CD4-positive, alpha-beta T cell treated with Interleukin-2 at 100 ng/mL for 4 hours (primary cell): Measurements from ENCODE around the gene USP49.
"Not testable (repeated sequence)": the region's sequence is repeated elsewhere in the genome, so short reads cannot be mapped to it uniquely, and the experiment has no call there.

Source experiments
- DNase-seq: peaks from one replicate; pipeline ENCODE4 v3.0.0-alpha.2; 2020; ENCODE audit warnings: low spot score

USP49 gene

DNA sequence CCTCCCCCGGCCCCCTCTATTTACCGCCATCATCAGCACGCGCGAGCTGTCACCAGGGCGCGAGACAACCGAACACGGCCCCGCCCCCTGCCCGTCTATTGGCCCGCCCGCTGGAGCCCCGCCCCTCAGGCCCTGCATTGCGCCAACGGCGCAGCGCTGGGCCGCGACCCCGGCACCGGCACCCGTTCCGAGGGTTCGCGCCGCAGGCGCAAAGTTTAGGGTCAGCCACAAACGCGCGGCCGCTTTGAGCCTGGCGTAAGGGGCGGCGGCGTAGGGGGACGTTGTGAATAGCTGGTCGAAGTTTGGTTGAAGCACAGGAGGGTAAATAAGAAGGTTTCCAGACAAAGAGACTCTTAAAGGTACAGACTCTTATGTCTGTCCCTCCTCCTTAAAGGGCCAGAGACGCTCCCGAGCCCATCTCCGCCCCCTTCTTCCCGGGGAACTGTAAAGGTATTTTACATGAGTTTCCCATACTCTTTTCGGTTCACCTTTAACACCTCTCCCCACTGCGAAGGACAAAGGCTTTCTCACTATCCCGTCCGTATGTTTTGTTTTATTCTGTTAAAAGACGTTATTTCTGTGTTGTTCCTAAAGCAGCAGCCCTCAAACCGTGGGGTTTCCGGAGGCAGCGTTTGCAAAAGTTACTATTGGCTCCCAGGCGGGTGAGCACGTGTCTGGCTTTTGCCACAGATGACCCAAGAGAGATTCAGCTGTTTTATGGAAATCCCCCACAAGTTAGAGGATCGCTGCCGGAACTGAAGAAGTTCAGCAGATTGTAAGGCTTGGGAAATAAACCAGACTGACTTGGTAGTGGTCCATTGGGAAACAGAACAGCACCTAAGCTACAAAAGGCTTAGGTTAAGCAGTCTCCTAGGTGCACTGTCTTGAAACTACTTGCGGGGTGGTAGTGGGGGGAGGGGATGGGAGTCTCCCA, at the start of gene USP49:
USP49 (minus strand) TSS at position 76 of the 934 bp plus-strand sequence. CDS start 88,392 bp downstream, outside the sequence.
- DNase-seq: peak; percentile 82

DNA sequence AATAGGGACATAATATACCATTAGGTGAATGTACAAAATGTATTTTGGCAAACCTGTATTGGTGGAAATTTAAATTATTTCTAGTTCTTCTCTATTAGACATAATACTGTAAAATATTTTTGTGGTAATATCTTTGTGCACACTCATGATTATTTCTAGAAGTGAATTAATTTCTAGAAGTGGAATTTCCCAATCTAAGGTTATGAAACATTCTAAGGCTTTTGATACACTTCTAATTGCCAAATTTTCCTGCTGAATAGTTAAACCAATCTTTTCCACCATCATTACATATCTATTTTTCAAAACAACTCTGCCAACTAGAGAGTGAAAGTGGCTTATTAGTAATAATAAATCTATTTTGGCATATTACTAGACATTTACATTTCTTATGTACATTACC, 48.3 kb upstream of the USP49 start:
- DNase-seq: no peak

- DNase-seq: not testable (repeated sequence)
Observed at GRCh38 chr6:41942882-41943281, 47.7 kb upstream of the USP49 start.

GRCh38 chr6:41942067-41942851, 47.1 kb upstream of the USP49 start:
- peak; percentile 49 for DNase-seq

DNA sequence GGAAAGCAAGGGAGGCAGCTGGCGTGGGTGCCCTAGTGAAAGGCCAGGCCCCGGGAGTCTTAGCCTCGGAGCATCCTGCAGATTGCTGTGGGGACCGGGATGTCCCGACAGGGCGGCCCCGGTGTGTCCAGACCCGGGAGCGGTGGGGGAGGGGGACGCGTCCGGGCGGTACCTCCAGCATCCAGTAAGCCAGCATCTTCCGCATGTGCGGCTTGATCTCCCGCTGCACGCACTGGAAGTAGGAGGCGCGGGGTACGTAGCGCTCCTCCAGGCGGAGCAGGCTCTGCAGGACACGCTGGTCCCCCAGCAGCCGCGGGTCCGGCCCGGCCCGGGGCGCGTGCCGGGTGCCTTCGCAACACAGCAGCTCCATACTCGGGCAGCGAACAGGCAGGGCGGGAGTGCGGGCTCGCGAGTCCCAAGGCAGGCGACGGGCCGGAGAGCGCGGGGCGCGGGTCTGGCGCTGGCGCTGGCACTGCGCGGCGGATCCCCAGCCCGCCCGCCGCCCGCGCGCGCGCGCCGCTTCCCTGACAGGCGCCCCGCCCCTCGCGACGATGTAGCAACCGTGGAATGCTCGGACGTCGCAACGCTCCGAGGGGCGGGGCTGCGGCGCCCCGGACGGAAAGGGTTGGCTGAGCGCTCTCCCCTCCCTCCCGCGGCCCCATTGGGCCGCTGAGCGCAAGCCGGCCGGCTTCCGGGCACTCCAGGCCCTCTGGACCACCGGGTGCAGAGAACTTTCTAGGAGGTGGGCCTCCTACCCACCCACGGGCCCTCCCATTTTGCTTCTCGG, 46.3 kb upstream of the USP49 start, which contains the start of gene CCND3:
CCND3 (minus strand) TSS at position 529 of the 787 bp plus-strand sequence; CDS start at position 370, 159 bp downstream.
- peak; percentile 84 for DNase-seq

DNA sequence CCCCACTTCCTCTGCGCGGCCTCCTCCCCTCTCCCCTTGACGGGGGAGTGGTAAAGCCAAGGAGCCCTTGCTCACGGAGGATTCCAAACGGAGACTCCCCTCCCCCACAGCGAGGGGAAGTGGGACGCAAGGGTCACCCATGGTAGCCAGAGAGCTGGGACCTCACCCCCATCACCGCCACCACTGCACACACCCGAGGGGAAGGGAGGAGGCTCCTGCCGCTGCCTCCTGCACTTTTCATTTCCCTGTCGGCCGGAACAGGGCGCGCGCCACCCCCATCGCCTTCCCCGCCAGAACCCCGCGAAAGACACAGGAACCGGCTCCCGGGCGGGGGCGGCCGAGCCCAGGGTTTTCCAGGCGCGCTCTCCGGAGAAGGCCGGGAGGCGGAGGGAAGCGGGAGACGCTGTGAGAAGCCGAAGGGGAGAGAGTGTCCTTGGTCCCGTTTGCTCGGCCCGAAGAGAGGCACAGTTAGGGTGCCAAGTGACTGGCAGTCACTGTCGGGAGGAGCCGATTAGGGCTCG, 45.6 kb upstream of the USP49 start:
- DNase-seq: peak; percentile 43

DNA sequence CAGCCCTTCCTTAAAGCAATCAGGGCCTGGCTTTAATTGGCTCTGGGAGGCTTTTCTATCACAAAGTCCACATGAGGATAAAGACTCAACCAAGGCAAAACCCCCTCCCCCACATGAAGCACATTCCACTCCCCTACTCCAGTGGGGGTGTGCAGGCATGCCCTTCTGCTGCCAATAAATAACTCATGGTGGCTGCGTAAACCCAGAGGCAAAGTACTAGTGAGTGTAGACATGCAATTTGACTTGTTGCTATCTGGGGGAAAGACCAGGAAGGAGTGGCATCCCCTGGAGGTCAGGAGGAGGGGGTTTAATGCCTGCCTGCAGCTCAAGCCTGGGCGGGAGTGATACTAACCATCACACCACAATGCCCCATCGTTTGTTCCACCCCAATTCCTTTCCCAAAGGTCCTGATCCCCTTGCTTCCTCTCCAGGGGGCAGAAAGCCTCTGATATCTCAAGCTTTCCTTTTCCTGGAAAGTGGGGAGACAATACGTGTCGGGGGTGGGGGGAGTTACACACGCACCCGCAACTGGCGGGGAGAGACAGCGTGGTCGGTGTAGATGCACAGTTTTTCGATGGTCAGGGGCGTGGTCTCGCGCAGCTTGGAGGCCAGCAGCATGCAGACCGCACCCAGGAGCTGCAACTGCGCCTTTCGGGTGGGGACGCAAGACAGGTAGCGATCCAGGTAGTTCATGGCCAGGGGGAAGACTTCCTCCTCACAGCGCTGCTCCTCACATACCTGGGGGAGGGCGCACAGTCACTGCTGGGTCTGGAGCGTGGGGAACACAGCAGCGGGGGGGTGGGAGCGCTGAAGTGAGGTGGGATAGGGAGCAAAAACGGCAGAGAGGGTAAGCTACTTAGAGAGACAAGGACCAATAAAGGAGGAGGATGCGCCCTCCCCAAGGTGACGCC, 44.9 kb upstream of the USP49 start:
- no peak for DNase-seq

- DNase-seq: no peak
Observed at GRCh38 chr6:41939176-41939847, 44.1 kb upstream of the USP49 start.

- no peak for DNase-seq
Observed at GRCh38 chr6:41938590-41939175, 43.5 kb upstream of the USP49 start.

DNA sequence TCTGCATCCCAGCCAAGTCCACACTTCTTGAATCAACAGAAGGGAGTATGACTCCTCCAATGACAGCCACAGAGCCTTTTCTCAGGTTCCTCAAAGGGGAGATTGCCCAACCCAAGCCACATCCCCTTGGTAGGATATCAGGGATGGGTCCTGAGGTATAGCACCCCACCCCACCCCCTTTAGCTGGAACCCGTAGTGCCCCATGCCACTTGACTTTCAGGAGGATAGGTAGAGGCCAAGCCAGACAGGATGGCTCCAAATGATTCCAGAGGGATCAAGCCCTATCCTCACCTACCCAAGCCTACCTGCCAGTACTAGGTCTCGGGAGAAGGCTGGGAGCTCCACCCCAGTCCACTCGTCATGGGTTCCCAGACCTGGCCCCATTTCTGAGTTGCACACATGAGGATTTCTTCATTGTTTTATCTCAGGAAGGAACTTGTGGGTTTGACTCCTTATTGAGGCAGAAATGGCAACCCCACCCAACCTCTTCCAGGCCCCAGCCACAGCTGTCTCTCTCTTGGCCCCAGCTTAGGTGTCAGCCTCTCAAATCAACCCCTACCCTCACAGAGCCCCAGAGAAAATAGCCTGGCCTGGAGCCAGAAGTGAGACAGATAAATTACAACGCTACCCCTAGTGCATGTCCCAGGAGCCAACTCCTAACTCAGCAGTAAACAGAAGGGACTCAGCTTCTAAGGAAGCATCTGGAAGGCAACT, 42.8 kb upstream of the USP49 start:
- DNase-seq: peak; percentile 82

DNA sequence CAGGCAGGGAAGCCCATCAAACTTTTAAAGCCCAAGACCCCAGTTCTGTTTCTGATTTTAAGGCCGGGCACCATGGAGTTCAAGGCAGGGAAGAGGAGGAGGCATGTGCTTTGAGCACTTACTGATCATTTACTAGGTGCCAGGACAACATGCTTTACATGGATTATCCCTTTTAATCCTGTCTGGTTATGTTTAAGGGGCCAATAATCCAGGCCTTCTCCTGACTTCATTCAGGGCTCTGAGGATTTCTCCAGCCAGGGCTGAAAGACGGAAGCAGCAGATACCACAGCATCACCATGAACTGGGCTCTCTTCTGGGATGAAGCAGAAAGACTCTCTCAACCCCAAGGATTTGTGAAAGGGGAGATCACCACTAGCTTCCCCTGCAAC, 42.3 kb upstream of the USP49 start:
- DNase-seq: no peak

- DNase-seq: peak; percentile 92
Observed at GRCh38 chr6:41936073-41936837, 41.1 kb upstream of the USP49 start.

DNA sequence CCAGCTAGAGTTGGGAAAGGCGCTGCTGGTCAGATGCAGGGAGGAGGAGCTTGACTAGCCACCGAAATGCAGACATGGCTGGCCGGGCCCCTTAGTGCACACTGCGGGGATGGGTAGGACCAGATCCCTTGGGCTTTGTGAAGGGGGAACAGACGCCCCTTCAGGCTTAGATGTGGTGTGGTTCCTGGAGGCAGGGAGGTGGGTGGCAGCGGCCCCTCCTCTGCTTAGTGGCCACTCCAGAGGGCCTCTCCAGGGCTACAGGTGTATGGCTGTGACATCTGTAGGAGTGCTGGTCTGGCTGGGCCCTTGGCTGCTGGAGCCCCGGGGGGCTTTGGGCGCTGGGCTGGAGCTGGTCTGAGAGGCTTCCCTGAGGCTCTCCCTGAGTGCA, 40.5 kb upstream of the USP49 start:
- DNase-seq: no peak

GRCh38 chr6:41935193-41935574, 40.0 kb upstream of the USP49 start:
- no peak for DNase-seq

DNA sequence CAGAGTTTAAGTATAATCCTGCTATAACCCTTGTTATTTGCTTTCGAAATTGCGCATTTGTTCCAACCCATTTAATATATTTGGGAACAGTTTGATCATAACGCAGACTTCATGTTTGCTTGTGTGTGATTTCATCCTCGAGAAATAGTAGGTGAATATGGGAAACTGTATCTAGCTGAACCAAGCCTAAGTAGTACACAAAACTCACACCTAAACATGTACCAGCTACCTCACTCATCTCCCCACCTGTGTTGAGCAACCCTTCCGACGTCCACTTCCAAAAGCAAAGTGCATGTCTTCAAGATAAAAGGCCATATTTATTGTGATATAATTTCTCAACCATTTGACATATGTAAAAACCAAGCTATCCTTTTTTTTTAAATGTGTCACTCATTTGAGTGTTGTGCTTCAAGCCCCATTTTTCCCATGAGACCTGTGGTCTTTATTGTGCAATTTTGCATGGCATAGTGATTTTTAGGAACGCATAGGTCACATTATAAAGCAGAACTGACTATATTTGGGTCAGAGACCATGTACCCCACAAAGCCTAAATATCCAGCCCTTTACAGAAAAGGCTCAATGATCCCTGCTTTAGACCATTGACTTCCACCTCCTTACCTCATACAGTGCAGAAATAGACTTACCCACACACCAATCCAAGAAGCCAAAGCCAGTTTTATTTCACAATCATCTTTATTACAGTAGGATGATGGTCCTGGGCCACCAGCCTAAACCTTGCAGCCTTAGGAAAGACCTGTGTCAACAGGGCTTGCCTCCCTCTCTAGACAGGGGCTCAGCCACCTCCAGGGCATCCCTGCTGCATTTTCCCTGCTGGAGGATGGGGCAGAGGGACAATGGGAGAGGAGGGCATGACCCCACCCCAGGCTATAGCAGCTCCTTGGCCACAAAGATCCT, 39.4 kb upstream of the USP49 start:
- DNase-seq: no peak

GRCh38 chr6:41932378-41932777, 37.2 kb upstream of the USP49 start:
- DNase-seq: no peak

DNA sequence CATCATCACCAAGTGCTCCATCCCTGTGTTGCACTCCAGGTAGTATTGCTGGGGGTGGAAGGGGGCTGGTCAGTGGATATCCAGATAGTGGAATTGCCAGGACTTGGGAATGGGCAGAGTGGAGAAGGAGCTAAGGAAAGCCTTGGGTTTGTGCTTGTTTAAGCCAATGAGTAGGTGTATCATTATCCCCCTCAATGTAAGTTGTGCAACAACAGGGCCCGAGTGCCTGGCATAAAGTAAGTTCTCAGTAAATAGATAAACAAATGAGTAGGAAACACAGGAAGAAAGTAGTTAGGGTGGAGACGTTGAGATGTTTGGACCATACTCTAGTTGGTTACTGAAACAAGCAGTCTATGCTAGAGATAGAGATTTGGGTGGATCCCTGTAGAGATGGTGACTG, 36.6 kb upstream of the USP49 start:
- no peak for DNase-seq
